RPMI7951 (cell line): ENCODE results near the gene KIF17. TPM values are rescaled to one million over a fixed set of nuclear protein-coding genes. Genes with fewer than 3 reads are reported as not detected.
A peak's percentile ranks its signal among the peaks of the same experiment; 100 is the strongest.

Experiments used
- DNase-seq: peaks from one replicate; pipeline ENCODE4 v3.0.0-alpha.2; 2012; ENCODE audit warnings: low read depth
- total RNA-seq: library from RNA; depleted of rRNA; stranded (reverse); fragments of >200 nt; shearing (Covaris generic); gene quantifications from 2 replicates; pipeline ENCODE4 v1.2.3, GENCODE V29; 2014; rRNA removed

Gene KIF17
- not detected in 2 replicates for total RNA-seq

DNA sequence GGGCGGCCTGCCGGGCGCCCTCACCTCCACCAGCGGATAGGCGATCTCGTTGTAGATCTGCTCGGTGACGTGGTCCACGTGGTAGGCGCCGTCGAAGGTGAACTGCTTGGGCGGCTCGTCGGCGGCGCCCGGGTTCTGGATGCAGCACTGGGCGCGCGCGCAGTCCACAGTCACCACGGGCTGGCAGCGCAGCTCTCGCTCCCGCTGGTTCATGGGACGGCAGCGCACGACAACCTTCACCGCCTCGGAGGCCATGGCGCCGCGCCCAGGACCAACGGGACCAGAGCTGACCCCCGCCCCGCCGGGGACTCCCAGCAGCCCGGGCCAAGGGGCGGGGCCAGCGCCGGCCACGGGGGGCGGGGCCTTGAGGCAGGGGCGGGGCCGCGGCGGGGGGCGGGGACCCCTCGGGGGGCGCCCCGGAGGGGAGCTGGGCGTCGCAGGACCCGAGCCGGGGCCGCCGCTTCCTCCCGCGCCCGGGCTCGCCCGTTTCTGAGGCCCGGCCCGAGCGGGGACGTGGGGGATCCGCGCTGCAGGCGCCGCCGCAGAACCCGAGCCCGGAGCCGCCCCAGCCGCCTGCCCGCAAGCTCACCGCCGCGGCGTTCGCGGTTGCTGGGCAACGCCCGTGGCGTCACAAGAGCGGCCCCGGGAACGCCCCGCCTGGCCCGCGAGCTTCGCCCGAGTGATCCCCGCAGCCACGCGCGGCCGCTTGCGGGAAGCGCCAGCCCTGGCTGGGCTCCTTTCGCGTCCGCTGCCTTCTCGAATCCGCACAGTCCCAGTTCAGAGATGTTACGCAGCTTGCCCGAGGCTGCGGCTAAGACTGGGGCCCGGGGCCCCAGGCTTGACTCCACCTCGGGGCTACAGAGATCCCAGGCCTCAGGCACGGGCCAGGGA lies at the start of gene KIF17:
TSS of gene KIF17 (minus strand) at position 556 of the 891 bp plus-strand sequence. CDS start at position 255, 301 bp downstream.
- peak; percentile 67 for DNase-seq

DNA sequence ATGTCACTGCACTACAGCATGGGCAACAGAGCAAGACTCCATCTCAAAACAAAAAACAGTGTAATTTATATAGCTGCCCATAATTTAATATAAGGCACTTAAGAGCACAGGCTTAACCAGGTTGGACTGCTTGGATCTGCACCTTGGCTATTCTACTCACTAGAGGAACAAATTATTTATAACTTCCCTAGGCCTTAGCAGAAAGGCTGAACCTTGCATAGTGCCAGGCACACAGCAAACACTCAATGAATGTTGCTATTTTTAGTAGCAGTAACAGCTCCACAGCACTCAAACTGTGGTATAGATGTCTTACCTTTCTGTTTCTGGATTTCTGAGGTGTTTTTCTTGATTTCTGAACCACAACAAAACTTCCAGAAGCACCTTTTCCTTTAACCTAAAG lies 49.5 kb upstream of the KIF17 start:
- no peak for DNase-seq

DNA sequence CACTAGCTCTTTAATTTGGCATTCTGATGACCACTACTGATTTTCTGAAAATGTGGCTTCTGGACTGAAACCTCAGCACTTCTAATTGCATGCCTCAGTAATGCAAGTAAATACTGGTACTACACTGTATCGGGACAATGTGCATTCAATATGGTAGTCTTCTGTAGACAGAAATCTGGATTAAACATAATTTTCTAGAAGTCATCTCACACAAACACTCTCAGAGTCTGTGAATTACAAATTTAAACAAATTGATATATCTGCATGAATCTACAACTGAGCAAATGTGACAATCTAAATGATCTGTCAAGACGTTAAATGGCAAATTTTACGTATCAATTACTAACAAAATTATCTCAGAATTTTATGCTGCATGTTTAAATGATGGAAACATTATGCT lies 45.6 kb upstream of the KIF17 start:
- DNase-seq = no peak

DNA sequence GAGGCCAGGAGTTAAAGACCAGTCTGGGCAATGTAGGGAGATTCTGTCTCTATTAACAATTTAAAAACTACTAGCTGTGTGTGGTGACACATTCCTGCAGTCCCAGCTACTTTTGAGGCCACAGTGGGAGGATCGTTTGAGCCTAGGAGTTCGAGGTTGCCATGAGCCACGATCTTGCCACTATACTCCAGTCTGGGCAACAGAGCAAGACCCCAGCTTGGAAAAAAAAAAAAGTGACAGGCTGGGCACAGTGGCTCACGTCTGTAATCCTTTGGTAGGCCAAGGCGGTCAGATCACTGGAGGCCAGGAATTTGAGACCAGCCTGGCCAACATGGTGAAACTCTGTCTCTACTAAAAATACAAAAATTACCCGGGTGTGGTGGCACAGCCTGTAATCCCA lies 42.5 kb upstream of the KIF17 start:
- DNase-seq = no peak

DNA sequence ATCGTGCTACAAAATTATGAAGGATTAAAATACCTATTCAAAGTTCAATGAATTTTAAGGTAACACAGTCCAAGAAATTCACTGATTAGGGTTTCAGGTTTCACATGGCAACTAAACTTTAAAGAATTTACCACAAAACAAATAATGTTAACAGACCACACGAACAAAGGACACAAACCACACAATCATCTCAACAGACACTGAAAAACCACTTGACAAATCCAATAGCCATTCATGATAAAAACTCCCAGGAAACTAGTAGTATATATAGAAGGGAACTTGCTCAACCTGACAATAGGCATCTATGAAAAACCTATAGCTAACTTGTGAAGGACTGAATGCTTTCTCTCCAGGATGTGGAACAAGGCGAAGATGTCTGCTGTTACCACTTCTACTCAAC lies 35.8 kb upstream of the KIF17 start:
- DNase-seq = peak; percentile 10

DNA sequence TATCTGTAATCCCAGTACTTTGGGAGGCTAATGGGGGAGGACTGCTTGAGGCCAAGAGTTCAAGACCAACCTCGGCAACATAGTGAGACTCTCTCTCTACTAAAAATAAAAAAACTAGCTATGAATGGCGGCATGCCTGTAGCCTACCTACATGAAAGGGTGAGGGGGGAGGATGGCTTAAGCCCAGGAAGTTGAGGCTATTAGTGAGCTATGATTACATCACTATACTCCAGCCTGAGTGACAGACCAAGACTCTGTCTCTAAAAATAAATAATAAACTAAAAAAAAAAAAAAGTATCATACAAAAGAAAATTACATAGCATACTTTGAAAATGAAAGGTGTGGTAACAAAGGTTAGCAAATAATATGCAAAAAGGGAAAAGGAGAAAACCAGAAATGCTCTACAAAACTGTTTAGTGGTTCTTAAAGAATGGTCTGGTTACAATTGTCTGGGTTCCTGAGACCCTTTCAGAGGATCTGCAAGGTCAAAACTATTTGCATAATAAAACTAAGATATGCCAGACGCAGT lies 33.7 kb upstream of the KIF17 start:
- no peak for DNase-seq

DNA sequence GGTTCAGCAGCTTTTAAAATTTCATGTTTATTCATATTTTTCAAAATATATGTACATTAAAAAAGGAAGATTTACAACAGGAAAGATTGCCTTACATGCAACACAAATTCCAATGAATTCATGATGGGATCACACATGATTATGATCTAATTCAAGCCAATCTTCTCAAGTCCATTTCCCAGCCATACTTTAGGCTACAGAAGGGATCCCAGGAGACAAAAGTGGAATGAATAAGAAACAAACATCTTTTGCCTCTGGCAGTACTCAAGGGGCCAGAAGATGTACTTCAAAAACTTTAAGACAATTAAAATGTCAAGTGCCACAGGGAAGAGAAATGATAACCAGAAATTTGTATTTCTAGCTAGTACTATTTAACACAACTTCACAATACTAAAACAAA lies 24.9 kb upstream of the KIF17 start:
- DNase-seq = no peak

DNA sequence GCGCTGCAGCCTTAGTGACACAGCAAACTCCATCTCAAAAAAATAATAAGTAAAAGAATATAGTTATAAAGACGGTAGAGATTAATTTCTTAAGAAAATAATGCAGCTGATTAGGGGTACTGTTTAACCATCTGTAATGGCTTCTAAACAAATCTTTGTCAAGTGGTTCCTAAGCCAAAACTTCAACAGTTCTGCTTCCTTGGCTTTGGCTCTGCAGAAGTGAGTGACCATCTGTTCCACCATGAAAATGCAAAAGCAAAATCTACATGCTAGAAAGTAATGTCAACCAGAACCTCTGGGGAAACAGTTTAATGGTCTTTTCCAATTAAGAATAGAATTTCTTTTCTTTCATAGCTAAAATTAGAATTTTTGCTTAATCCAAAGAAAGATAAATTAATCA lies 23.0 kb upstream of the KIF17 start:
- DNase-seq = no peak

DNA sequence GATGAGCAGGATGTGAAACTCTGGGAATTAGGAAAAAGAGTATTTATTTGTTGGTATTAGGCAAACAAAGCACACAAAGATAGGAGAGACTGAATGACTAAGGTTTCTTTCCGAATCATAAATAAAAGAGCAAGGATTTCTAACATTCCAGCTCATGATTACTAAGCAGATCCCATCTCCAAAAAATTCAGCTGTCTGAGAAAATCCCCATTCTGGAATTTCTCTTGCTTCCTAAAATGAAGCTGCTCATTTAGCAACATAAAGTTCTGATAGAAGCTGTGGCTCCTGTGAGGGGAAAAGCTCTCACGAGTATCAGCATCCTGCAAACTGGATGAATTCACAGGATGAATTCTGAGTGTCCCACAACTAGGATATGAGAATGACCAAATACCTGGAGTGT lies 21.4 kb upstream of the KIF17 start:
- no peak for DNase-seq

DNA sequence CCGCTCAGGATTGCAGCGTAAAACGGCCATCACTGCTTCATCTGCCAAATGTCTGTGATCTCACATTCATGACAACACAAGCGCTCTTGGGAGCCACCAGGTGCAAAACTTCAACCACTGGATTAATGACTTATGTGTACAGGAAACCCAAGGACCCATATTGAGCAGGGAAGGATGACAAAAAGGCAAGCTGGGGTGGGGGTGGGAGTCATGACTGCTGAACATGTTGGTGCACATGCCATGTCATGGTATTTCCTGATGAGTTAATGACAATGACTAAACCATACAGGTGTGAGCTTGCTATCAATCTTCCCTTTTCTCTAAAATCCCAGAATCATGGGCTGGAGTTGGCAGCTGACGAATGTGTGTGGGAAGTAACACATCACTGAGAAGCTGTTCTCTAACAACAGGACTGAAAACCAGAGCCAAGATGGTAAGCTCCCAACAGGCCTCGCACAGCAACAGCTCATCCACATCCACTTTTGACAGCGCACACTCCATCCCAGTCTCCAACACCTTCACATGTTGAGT lies 17.8 kb upstream of the KIF17 start:
- DNase-seq = no peak

DNA sequence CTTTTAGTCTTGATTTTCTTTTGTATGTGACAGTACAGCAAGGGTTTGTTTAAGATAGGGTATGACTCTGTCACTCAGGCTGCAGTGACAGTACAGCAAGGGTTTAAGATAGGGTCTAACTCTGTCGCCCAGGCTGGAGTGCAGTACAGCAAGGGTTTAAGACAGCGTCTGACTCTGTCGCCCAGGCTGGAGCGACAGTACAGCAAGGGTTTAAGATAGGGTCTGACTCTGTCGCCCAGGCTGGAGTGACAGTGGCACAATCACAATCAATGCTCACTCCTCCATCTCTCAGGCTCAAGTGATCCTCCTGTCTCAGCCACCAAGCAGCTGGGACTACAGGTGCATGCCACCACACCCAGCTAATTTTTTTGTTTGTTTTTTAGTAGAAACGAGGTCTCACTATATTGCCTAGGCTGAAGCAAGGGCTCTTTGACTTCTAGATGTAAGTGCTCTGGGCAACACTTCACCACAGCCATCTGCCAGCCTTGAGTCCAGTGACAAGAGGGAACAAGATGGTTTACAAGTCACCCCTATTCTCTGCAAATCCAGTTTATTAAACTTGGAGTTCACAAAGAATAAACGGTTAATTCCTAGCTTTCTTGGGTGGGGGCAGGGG lies 15.7 kb upstream of the KIF17 start:
- DNase-seq = no peak

DNA sequence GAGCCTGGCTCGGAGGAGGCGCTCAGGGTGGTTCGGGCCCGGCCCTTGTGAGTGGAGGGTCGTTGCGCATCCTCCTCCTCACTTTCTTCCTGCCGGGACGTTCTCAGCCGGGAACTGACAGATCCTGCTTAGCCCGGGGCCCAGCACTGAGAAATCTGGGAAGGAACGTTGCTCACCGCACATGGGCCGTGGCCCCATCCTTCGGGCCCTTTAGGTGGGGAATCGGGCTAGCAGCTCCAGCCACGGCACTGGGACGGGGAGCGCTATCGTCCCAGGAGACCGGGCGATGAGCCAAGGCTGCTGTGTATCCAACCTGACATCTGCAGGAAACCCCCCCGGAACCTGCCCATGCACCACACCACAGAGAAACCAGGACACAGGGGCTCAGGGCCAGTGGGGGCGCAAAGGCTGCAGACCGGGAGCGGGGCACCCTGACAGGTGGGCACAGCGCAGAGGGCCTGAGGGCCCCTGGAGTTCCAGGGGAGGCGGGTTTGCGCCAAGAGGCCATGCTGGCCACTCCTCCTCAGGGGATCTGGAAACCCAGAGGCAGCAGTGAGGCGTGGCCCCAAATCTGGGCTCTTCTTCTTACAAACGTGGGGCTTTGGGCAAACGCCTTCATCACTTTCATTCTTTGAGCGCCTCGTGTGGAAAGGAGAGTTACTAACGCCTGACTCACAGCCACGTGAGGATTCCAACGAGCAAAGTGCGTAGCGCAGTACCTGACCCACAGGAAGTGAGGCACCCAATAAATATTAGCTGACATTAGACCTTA lies 15.0 kb upstream of the KIF17 start, which contains the start of gene SH2D5:
TSS of gene SH2D5 (minus strand) at position 116 of the 772 bp plus-strand sequence. CDS start 4,659 bp downstream, outside the sequence.
- DNase-seq = peak; percentile 92

DNA sequence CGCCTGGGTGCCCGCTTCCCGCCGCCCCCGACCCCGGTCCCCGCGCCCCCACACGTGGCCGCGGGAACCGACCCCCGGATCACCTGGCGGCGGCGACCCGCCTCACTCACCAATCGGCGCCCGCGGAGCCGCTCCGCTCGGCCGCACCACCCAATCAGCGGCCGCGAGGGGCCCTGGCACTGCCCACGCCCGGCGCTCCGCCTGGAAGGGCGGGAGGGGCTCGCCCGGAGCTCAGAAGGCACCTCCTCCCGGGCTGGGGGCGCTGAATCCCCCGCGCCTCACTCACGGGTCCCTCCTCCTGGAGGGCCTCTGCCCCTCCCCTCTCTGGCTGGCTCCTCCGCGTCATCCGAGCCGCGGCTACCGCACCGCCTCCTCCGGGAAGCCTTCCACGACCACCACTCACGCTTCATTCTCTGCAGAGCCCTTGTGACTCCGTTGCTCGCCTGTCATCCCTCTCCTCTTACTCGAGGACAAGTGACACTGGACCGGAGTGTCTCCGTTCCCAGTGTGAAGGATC lies 14.3 kb upstream of the KIF17 start:
- peak; percentile 47 for DNase-seq

DNA sequence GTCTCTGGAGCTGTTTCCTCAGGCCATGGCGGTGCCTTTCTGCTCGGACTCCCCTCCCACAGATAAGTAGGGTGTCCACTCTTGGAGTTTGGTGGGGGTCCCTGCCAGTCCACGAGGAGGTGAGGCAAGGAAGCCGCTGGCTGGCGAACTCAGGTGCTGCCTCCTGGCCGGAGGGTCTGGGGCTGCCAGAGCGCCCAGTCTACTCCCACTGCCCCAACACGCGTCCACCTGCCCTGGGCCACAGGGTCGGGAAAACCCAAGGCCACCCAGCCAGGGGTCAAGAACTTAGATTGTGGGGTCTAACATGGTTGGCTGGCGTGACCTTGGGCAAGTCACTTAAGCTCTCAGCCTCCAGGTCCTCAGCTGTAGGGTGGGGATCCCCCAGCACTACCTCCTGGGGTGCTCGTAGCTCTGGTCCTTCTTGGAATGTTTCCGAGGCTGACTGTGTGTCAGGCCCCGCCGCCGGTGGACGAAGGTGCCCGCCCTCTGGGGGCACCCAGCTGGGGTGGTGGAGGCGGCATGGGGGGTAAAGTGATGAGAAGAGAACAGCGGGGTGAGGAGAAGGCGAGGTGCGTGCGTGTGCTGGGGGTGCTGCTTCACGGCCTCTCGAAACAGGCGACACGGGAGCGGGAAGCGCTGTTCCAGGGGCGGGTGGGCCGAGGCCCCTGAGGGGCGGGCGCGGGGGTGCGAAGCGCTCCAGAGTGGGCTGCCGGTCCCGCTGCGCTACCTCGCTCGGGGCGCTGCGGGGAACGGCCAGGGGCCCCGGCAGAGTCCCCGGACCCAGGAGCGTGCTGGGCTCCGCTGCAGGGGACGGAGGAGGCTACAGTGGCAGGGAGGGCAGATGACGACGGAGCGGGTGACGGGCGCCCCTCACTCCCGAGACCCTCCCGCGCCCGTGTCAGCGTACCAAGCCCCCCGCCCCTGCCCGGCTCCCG lies 13.5 kb upstream of the KIF17 start:
- no peak for DNase-seq

DNA sequence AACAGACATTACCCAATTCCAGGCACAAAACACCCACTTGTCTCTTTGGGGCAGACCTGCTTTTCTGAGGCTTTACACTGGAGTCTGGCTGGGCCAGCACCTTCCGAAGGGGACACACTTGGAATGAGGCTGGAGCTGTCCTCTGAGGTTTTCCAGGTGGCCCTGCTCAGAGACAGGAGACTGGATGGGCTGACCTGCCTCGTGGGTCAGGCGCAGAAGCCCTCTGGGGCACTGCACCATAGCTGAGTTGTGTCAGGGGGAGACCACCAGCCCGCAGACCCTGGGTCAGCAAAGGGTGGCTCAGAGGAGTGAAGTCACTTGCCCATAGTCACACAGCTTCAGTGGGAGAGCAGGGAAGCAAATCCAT lies 12.9 kb upstream of the KIF17 start:
- no peak for DNase-seq

DNA sequence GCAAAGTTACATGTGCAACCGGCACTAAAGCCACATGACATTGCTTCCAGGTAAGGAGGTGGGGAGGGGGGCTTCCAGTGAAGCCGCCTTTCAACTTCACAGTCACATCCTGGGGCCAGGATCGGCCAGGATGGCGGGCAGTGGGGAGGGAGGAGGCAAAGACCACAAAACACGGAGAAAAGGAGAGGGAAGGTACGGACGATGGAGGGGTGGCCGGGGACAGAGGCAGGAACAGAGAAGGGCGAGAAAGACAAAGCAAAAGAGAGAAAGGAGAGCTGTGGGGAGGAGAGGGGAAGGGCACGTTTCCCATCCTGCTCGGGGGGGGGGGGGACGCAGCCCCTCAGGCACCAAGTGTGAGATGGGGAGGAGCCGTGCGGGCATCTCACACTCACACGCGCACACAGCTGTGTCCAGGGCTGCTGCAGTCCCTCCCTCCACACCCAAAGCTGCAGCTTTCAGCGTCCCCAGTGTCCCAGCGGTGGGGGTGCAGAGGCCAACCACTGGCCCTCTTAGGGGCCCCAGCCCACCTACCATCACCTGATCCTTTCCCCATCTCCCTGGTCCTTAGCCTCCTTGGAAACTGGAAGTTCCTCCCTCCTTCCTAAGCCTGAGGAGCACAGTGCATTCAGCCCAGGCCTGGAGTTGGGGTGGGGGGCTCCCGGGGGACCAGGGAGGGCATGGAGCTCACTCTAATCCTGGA lies 12.3 kb upstream of the KIF17 start:
- no peak for DNase-seq

DNA sequence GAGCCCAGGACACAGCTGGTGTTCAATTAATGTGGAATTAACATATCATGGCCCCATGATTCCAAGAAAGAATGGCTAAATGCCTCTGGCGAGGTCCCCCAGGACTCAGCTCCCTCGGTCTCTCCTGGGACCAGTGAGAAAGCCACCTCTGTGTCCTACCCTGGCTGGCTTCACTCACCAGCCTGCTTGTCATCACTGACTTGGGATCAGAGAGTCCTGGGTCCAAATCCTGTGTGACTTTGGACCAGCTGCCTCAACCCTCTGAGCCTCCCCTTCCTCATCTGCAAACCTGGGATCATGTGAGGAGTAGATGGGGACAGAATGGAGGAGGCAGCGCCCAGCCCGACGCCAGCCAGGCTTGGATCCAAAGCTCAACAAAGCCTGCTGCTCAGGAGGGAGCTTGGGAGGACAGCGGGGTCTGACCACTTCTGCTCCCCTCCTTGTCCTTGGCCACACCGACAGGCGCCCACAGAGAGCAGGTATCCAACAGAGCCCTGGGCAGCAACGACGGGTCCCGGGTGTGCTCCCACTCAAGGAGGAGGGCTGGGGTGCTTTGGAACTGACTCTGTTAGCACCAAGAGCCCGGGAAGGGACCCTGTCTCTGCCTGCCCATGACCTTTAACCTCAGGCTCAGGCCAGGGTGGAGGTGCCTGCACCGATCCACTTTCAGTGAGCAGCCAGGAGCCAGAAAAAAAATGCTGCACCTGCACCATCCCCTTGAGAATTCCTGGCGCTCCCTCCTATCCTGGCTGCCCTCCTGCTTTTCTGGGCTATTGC lies 11.5 kb upstream of the KIF17 start:
- no peak for DNase-seq

DNA sequence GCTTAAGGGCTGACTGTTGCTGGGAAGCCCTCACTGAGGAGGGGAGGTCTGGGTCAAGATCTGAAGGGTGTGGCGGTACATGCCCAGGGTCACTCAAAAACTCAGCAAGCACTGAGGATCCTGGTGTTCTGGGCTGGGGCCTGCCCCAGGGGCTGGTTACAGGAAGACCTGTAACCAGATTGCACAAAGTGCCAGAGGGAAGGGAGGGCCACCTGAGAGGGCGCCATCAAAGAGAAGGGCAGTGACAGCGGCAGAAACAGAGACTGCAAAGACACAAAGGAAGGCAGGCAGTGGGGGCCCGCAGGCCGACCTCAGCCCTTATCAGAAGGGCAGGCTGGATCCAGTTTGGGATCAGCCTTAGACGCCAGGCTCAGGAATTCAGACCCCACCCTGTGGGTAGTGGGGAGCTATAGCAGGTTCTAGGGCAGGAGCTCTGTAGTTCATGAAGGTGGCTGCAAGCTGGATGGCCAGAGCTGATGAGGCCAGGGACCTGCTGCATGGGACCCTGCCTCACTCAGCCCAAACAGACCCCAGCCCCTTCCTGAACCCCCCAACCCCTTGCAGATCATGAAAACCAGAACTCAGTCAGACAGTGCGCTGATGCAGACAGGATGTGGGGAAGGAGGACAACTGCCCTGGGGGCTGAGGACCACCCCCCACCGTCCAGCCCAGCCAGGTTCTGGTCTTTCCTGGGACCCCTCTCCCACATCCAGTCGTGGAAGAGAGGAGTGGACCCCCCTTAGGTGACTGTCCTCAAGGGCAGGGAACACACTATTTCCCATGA lies 10.8 kb upstream of the KIF17 start:
- DNase-seq = no peak
